SIG-M5 treated with dmso at 0.1 percent for 504 hours (cell line): ENCODE data around the gene NSUN5.
"Not testable (repeated sequence)": the region's sequence is repeated elsewhere in the genome, so short reads cannot be mapped to it uniquely, and the experiment has no call there.

Experiments used
- DNase-seq: peaks from one replicate; lab custom pipeline; 2025; ENCODE audit not compliant: unreplicated experiment; lab: John Stamatoyannopoulos, UW

NSUN5 gene

GRCh38 chr7:73308665-73309214 is at the start of gene NSUN5:
NSUN5 (minus strand) TSS chr7:73308826; CDS start chr7:73308790, 36 bp downstream.
- peak; percentile 77 for DNase-seq

DNA sequence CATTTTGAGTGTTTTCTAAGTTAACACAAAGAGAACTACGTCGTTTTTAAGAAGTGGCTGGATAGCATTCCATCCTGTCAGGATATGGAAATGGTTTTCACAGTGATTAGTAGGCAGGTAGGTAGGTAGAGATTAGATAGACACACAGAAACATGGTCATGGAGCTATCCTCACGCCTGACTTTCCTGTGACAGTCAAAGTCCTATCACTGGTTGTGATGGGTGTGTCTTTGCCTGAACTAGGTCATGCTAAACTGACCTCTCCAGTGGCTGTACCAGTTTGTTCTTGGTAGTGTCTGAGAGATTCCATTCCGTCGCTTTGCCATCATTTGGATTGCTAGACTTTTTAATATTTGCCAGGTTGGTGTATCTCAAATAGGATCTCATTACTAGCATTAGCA is 47.5 kb upstream of the NSUN5 start:
- no peak for DNase-seq

GRCh38 chr7:73354821-73355220 is 46.2 kb upstream of the NSUN5 start:
- DNase-seq = no peak

DNA sequence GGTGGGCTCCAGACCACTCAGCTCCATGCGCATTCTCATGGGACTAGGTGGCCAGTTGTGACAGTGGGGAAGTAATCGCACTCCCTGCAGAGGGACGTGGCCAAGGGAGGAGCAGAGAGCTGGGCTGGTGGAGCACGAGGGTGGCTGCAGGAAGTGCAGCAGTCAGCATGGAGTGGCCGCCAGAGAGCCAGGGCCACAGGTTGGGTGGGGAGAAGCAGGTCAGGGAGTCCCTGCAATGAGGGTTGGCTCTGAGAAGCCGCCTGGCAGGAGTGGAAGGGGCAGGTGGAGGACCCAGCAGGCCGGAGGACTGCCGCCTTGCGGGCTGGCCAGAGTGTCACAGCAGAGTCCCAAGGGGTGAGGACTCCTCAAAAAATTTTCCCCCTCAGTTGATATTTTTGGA is 45.6 kb upstream of the NSUN5 start:
- DNase-seq = no peak

DNA sequence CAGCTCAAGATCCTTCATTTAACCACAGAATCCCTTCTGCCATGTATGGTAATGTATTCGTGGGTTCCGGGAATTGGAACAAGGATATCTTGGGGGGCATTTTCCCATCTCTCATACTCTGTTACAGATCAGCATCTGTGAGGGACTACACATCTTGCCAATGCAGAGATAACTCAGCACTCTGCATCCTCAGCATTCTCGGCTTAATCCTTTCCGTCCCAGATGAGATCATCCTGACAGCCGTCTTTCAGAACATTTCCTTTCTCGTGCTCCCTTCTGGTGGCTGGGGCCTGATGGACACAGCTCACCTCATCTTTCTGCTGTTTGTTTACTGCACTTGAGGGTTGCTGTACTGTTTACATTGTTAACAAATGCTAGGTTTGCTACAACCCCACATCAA is 44.6 kb upstream of the NSUN5 start:
- no peak for DNase-seq

- no peak for DNase-seq
These were observed 44.2 kb upstream of the NSUN5 start for GRCh38 chr7:73352784-73353183.

DNA sequence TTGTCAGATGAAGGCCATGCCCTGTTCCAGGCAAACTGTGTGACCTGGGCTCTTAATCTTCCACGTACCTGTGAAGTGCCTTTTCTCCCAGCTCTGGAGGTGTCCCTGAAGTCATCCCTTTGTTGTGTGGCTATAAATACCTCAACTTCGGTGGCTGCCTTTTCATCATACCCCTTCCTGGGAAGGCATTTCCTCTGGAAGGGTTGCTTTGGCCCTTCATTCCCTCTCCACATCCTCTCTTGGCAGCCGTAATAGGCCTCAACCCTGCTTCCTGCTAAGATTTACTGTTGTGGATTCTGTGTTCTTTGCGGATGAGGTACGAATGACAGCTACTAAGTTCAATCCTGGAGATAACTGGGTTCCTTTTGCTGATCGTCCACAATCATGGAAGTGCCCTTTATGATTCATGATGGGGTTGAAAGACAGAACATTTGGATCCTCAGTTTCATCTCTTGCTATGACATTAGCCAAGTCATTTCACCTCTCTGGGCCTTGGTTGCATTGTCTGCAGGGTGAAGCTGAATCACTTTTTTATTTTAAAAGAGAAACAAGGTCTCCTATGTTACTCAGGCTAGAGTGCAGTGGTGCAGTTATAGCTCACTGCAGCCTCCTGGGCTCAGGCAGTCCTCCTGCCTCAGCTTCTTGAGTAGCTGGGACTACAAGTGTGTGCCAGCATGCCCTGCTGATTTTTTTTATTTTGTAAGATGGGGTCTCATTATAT is 43.0 kb upstream of the NSUN5 start:
- DNase-seq = no peak

- DNase-seq = no peak
These were observed 41.9 kb upstream of the NSUN5 start for GRCh38 chr7:73350306-73351068.

- no peak for DNase-seq
These were observed 41.1 kb upstream of the NSUN5 start for GRCh38 chr7:73349763-73350162.

GRCh38 chr7:73345951-73346350 is 37.3 kb upstream of the NSUN5 start:
- DNase-seq = no peak

- DNase-seq = no peak
These were observed 36.9 kb upstream of the NSUN5 start for GRCh38 chr7:73345538-73345937.

DNA sequence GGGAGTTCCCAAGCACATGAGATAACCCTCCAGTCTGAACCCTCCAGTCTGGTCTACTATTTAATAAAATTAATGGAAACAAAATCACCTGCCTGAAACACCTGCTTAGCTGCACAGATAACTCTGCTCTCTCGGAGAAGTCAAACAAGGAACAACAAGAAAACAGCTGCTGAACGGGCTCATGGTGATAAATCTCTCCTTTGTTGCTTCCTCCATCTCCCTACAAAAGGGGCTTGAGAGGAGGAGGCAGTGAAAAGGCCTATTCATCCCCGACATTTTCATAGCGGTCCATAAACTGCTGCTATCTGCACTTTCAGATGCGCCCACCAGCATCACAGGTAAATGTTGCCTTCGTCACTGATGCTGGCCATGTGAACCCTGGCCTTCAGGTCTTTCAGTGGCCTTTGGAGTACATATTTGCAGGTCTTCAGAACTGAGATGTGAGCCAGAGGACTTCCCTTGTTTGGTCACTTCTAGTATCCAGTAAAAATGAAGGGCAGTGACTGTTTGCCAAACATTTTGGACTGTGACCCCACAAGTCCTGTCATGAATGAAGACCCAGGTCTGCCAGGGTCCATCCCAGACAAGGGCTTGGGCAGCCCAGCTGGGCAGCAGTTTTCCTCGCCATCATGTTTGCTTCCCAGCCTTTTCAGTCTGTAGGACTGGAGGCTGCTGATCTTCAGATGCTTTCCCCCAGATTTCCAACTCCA is 35.2 kb upstream of the NSUN5 start:
- no peak for DNase-seq

- DNase-seq = no peak
These were observed 34.0 kb upstream of the NSUN5 start for GRCh38 chr7:73342645-73343044.

DNA sequence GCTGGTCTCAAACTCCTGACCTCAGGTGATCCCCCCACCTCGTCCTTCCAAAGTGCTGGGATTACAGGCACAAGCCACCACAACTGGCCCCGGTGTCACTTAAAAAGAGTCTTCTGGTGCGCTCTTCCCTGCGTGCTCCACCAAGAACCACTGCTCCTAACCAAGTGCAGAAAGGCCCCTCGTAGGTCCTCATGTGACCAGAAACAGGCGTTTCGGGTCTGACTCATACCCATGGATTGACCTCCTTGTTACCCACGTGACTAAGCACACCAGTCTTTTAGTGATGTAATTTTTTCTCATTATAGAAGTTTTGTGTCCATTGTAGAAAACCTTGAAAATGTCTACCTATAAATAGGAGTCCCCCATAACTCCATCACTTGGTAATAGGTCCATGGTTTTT is 33.3 kb upstream of the NSUN5 start:
- DNase-seq = peak; percentile 74

- DNase-seq = no peak
These were observed 31.9 kb upstream of the NSUN5 start for GRCh38 chr7:73340514-73340913.

- no peak for DNase-seq
These were observed 29.7 kb upstream of the NSUN5 start for GRCh38 chr7:73338321-73338720.

DNA sequence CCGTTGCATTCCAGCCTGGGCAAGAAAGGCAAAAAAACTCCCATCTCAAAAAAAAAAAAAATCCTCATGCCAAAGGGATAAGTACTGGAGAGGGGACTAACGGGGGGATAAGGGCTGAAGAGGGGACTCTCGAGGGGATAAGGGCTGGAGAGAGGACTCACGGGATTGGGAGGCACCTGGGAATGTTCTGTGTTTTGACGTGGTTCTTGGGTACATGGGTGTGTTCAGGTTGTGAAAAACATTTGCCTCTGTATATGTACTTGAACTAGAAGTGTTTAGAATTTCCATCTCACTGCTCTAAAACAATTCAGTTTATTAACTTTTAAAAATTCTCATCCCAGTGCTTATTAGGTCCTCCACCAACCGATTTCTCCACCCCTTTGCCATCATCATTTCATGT is 23.8 kb upstream of the NSUN5 start:
- no peak for DNase-seq

- no peak for DNase-seq
These were observed 22.1 kb upstream of the NSUN5 start for GRCh38 chr7:73330772-73331171.

- no peak for DNase-seq
These were observed 21.4 kb upstream of the NSUN5 start for GRCh38 chr7:73329861-73330581.

DNA sequence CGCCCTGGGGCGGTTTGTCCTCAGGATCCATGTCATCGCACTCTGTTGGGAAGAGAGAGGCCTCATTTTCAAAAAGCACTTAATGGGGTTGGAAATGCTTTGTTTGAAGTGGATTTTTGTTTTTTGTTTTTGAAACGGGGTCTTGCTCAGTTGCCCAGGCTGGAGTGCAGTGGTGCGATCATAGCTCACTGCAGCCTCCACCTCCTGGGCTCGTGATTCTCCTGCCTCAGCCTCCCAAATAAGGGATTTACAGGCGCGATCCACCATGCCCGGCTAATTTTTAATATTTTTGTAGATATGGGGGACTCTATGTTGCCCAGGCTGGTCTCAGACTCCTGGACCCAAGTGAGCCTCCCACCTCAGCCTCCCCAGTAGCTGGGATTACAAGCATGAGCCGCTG is 20.1 kb upstream of the NSUN5 start:
- no peak for DNase-seq

DNA sequence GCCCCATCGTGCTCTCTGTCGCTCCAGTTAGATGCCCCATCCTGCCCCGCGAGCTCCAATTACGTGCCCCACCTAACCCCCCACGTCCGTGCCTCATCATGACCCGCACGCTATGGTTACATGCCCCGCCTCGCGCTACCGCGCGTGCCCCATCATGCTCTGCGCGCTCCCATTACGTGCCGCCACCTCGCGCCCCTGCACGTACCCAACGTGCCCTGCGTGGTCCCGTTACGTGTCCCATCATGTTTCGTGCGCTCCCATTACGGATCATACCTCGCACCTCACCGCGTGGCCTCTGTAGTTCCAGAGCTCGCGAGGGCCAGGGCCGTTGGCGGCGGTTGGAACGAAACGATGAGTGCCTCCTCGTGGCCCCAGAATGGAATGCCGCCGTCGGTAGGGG is 19.3 kb upstream of the NSUN5 start, which contains the start of the genes FKBP6 and TRIM50:
Gene FKBP6, plus strand, starts transcription at position 240 of the 400 bp plus-strand sequence. CDS start 268 bp downstream, outside the sequence.
Gene TRIM50, minus strand, starts transcription at position 161 of the 400 bp plus-strand sequence. CDS start 3,295 bp downstream, outside the sequence.
- not testable (repeated sequence) for DNase-seq
